HEK293 (cell line): Measurements from ENCODE around the gene KCNK3.

Source experiments
- CTCF ChIA-PET: fragments of 350-600 bp; formaldehyde crosslinking; extraction: SDS; loops from one replicate; lab custom pipeline; 2021; ENCODE audit warnings: antibody characterized with exemption; lab: Yijun Ruan, JAX
- POLR2A ChIA-PET: fragments of 300-600 bp; formaldehyde crosslinking; extraction: SDS; loops from one replicate; lab custom pipeline; 2020; ENCODE audit warnings: antibody characterized with exemption, inconsistent platforms; lab: Yijun Ruan, JAX
- H3K27ac ChIP-seq: fragments of 200-500 bp; sonication (Bioruptor generic); 2 replicates; pipeline ENCODE4 v1.5.1; 2014; ENCODE audit warnings: low read depth, low read length, control low read depth, inconsistent platforms; ENCODE audit errors: extremely low read depth
- H3K36me3 ChIP-seq, 2 experiments: fragments of 200-500 bp in 1 of 2; sonication (Bioruptor generic) in 1 of 2; 1 replicate in 1 of 2; 2 replicates in 1 of 2; pipeline ENCODE4 v1.5.1; 2014 to 2017; ENCODE audit warnings: inconsistent platforms in 2 of 2, low read length in 2 of 2; ENCODE audit not compliant: control insufficient read depth in 2 of 2, insufficient read depth in 1 of 2
- H3K4me1 ChIP-seq: fragments of 200-500 bp; sonication (Bioruptor generic); 2 replicates; pipeline ENCODE4 v1.5.1; 2014; ENCODE audit warnings: mild to moderate bottlenecking, low read length, inconsistent platforms; ENCODE audit not compliant: control insufficient read depth, insufficient read depth
- H3K4me3 ChIP-seq: 2 replicates; pipeline ENCODE4 v1.5.1; 2011; ENCODE audit warnings: low read depth, mild to moderate bottlenecking, control low read depth, low read length, moderate library complexity
- H3K9me3 ChIP-seq: fragments of 200-500 bp; sonication (Bioruptor generic); 2 replicates; pipeline ENCODE4 v1.5.1; 2014; ENCODE audit warnings: low read depth, low read length, inconsistent platforms; ENCODE audit not compliant: control insufficient read depth, insufficient read depth
- BCL6B ChIP-seq: fragments of 450-650 bp; formaldehyde crosslinking; IDR thresholded peaks from 2 replicates; pipeline ENCODE4 v1.5.1; 2017; ENCODE audit warnings: missing biosample characterization, missing genetic modification characterization
- GLI4 ChIP-seq: fragments of 450-650 bp; formaldehyde crosslinking; IDR thresholded peaks from 2 replicates; pipeline ENCODE4 v1.5.1; 2016; ENCODE audit warnings: missing biosample characterization, missing genetic modification characterization
- HOXD13 ChIP-seq: sonication (generic); formaldehyde crosslinking; IDR thresholded peaks from 2 replicates; pipeline ENCODE4 v1.8.0; 2022; ENCODE audit warnings: missing genetic modification reagents, borderline replicate concordance
- OSR2 ChIP-seq: fragments of 450-650 bp; formaldehyde crosslinking; IDR thresholded peaks from 2 replicates; pipeline ENCODE4 v1.5.1; 2016; ENCODE audit warnings: missing biosample characterization, missing genetic modification characterization
- ZBTB10 ChIP-seq: fragments of 450-650 bp; formaldehyde crosslinking; IDR thresholded peaks from 2 replicates; pipeline ENCODE4 v1.5.1; 2016; ENCODE audit warnings: missing biosample characterization, missing genetic modification characterization
- ZNF16 ChIP-seq: fragments of 450-650 bp; formaldehyde crosslinking; IDR thresholded peaks from 2 replicates; pipeline ENCODE4 v1.5.1; 2016; ENCODE audit warnings: low read depth, missing biosample characterization, missing genetic modification characterization
- ZNF335 ChIP-seq: fragments of 450-650 bp; formaldehyde crosslinking; conservative IDR thresholded peaks from 2 replicates; pipeline ENCODE4 v1.5.1; 2016; ENCODE audit warnings: missing biosample characterization, missing genetic modification characterization
- ZNF449 ChIP-seq: fragments of 450-650 bp; formaldehyde crosslinking; IDR thresholded peaks from 2 replicates; pipeline ENCODE4 v1.5.1; 2017; ENCODE audit warnings: missing biosample characterization, mild to moderate bottlenecking, missing genetic modification characterization, moderate library complexity
- ZNF561 ChIP-seq: fragments of 450-650 bp; IDR thresholded peaks from 2 replicates; pipeline ENCODE4 v1.5.1; 2018; ENCODE audit warnings: missing biosample characterization, missing genetic modification characterization, borderline replicate concordance
- ZNF571 ChIP-seq: fragments of 450-650 bp; formaldehyde crosslinking; IDR thresholded peaks from 2 replicates; pipeline ENCODE4 v1.5.0; 2017; ENCODE audit warnings: missing biosample characterization, missing genetic modification characterization
- ZNF596 ChIP-seq: fragments of 450-650 bp; IDR thresholded peaks from 2 replicates; pipeline ENCODE4 v1.5.0; 2018; ENCODE audit warnings: missing biosample characterization, mild to moderate bottlenecking, missing genetic modification characterization, moderate library complexity
- ZNF654 ChIP-seq: fragments of 450-650 bp; formaldehyde crosslinking; IDR thresholded peaks from 2 replicates; pipeline ENCODE4 v1.5.1; 2016; ENCODE audit warnings: low read depth, missing biosample characterization, missing genetic modification characterization
- ZNF677 ChIP-seq: fragments of 450-650 bp; IDR thresholded peaks from 2 replicates; pipeline ENCODE4 v1.5.0; 2018; ENCODE audit warnings: missing biosample characterization, mild to moderate bottlenecking, missing genetic modification characterization, moderate library complexity
- ZNF704 ChIP-seq: fragments of 450-650 bp; formaldehyde crosslinking; IDR thresholded peaks from 2 replicates; pipeline ENCODE4 v1.5.1; 2016; ENCODE audit warnings: missing biosample characterization, missing genetic modification characterization
- ZNF747 ChIP-seq: fragments of 450-650 bp; formaldehyde crosslinking; IDR thresholded peaks from 2 replicates; pipeline ENCODE4 v1.5.1; 2016; ENCODE audit warnings: missing biosample characterization, missing genetic modification characterization
- ZNF791 ChIP-seq: fragments of 450-650 bp; formaldehyde crosslinking; IDR thresholded peaks from 2 replicates; pipeline ENCODE4 v1.5.1; 2016; ENCODE audit warnings: missing biosample characterization, missing genetic modification characterization
- TF ChIP-seq, protein P1 (sequence below): fragments of 450-650 bp; formaldehyde crosslinking; conservative IDR thresholded peaks from 2 replicates; pipeline ENCODE4 v1.5.1; 2016; ENCODE audit warnings: low read depth, missing biosample characterization, missing genetic modification characterization
- TF ChIP-seq, protein P2 (sequence below): fragments of 450-650 bp; formaldehyde crosslinking; IDR thresholded peaks from 2 replicates; pipeline ENCODE4 v1.5.1; 2016; ENCODE audit warnings: missing biosample characterization, missing genetic modification characterization

Gene KCNK3

GRCh38 chr2:26752656-26753055, 60.1 kb downstream of the KCNK3 start (continued):
- no peak for TF ChIP-seq ZNF677
- no peak for TF ChIP-seq ZNF449 (tag by site-specific recombination)
- no peak for TF ChIP-seq GLI4
- TF ChIP-seq BCL6B, result no peak
- TF ChIP-seq ZNF596 (tag by site-specific recombination), result no peak
- TF ChIP-seq ZNF561 (tag by site-specific recombination), result no peak
- no peak for TF ChIP-seq OSR2 (tag by site-specific recombination)
- TF ChIP-seq ZNF791 (tag by site-specific recombination), result no peak
- TF ChIP-seq ZNF704, result no peak
- TF ChIP-seq HOXD13 (CRISPR knock-in tag), result no peak
- TF ChIP-seq, protein P1, sequence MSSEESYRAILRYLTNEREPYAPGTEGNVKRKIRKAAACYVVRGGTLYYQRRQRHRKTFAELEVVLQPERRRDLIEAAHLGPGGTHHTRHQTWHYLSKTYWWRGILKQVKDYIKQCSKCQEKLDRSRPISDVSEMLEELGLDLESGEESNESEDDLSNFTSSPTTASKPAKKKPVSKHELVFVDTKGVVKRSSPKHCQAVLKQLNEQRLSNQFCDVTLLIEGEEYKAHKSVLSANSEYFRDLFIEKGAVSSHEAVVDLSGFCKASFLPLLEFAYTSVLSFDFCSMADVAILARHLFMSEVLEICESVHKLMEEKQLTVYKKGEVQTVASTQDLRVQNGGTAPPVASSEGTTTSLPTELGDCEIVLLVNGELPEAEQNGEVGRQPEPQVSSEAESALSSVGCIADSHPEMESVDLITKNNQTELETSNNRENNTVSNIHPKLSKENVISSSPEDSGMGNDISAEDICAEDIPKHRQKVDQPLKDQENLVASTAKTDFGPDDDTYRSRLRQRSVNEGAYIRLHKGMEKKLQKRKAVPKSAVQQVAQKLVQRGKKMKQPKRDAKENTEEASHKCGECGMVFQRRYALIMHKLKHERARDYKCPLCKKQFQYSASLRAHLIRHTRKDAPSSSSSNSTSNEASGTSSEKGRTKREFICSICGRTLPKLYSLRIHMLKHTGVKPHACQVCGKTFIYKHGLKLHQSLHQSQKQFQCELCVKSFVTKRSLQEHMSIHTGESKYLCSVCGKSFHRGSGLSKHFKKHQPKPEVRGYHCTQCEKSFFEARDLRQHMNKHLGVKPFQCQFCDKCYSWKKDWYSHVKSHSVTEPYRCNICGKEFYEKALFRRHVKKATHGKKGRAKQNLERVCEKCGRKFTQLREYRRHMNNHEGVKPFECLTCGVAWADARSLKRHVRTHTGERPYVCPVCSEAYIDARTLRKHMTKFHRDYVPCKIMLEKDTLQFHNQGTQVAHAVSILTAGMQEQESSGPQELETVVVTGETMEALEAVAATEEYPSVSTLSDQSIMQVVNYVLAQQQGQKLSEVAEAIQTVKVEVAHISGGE (tag by site-specific recombination), result no peak

DNA sequence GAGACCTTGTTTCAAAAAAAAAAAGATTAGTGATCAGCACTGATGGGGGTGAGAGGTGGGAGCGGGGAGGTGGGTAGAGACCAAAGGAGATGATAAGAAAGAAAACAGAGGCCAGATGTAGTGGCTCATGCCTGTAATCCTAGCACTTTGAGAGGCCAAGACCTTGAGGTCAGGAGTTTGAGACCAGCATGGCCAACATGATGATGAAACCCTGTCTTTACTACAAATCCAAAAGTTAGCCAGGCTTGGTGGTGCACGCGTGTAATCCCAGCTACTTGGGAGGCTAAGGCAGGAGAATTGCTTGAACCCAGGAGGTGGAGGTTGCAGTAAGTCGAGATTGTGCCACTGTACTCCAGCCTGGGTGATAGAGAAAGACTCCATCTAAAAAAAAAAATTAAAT, 62.0 kb downstream of the KCNK3 start:
- no peaks in the 10 kb centered on the region for H3K4me1 ChIP-seq
- H3K36me3 ChIP-seq, result no peaks in the 10 kb centered on the region
- ChIA-PET CTCF (interaction anchor here (1.0 to 3.8 kb wide), 2 partner anchors 9 to 177 kb away, joined by 3 to 20 read pairs; no protein-coding TSS in a partner anchor), POLR2A (no interaction called here)
- TF ChIP-seq ZNF654, result no peak
- no peak for TF ChIP-seq ZBTB10
- TF ChIP-seq ZNF16, result no peak
- TF ChIP-seq ZNF571 (tag by site-specific recombination), result no peak
- TF ChIP-seq ZNF596 (tag by site-specific recombination), result no peak
- TF ChIP-seq, protein P2, sequence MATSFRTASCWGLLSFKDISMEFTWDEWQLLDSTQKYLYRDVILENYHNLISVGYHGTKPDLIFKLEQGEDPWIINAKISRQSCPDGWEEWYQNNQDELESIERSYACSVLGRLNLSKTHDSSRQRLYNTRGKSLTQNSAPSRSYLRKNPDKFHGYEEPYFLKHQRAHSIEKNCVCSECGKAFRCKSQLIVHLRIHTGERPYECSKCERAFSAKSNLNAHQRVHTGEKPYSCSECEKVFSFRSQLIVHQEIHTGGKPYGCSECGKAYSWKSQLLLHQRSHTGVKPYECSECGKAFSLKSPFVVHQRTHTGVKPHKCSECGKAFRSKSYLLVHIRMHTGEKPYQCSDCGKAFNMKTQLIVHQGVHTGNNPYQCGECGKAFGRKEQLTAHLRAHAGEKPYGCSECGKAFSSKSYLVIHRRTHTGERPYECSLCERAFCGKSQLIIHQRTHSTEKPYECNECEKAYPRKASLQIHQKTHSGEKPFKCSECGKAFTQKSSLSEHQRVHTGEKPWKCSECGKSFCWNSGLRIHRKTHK, result no peak
- TF ChIP-seq ZNF747 (tag by site-specific recombination), result no peak
- TF ChIP-seq ZNF335 (tag by site-specific recombination), result no peak
- no peak overlapping the region for H3K4me3 ChIP-seq
- no peaks in the 10 kb centered on the region for H3K9me3 ChIP-seq
- H3K27ac ChIP-seq, result no peak overlapping the region
